ENCODE measurements around the gene DHRS13.
"Not testable (repeated sequence)": the region's sequence is repeated elsewhere in the genome, so short reads cannot be mapped to it uniquely, and the experiment has no call there.

Gene DHRS13

DNA sequence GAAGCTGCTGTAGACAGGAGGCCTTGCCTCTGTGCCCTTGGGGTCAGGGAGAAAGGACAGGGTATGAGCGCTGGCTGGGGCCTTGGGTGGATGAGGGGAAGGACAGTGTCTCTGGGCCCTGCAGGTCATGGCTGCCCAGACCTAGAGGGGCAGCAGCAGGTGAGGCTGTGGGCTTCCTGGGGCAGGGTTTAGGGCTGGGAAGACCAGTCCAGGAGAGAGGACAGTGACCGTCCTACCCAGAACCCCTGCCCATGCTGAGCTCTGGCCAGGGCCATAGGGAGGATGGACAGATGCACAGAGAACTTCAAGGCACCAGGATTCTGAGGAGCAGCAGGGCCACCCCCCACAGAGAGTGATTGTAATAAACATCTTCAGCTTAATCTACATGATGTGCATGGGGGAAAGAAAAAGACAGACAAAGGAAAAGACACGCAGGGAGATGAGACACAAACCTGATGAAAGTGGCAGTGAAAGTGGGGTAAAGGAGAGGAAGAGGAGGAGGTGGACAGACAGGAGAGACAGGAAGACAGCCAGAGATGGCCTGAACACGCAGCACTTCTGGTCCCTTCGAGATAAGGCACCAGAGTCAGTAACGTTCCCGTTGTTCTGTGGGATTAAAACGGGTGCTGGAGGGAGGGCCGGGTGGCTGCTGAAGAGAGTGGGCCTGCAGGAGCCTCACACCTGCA is 22.9 kb downstream of the DHRS13 start:
- DNase-seq (ENCODE audit: low read depth), result no peak
- TF ChIP-seq CTCF (IDR thresholded peaks at IDR 0.05; ENCODE audit: low read depth, low read length) (no peak), POLR2A (IDR thresholded peaks at IDR 0.05; ENCODE audit: extremely low read depth, insufficient read length) (no peak), MYC (IDR thresholded peaks at IDR 0.05; ENCODE audit: low read depth, low read length) (no peak), MAX (IDR thresholded peaks at IDR 0.05; ENCODE audit: low read depth, low read length) (no peak)
- H3K4me3 ChIP-seq (ENCODE audit: low read depth, low read length), result no peak overlapping the region

- TF ChIP-seq CTCF (IDR thresholded peaks at IDR 0.05; ENCODE audit: low read depth, low read length) (no peak), MAX (IDR thresholded peaks at IDR 0.05; ENCODE audit: low read depth, low read length) (no peak), POLR2A (IDR thresholded peaks at IDR 0.05; ENCODE audit: extremely low read depth, insufficient read length) (no peak), MYC (IDR thresholded peaks at IDR 0.05; ENCODE audit: low read depth, low read length) (no peak)
- no peak overlapping the region for H3K4me3 ChIP-seq (ENCODE audit: low read depth, low read length)
- peak; percentile 31 for DNase-seq (ENCODE audit: low read depth)
Observed at GRCh38 chr17:28878981-28879380, 23.9 kb downstream of the DHRS13 start.

GRCh38 chr17:28878158-28878910 is 24.5 kb downstream of the DHRS13 start:
- no peak for TF ChIP-seq POLR2A (IDR thresholded peaks at IDR 0.05; ENCODE audit: extremely low read depth, insufficient read length)
- TF ChIP-seq CTCF (IDR thresholded peaks at IDR 0.05; ENCODE audit: low read depth, low read length), result no peak
- no peak for TF ChIP-seq MYC (IDR thresholded peaks at IDR 0.05; ENCODE audit: low read depth, low read length)
- TF ChIP-seq MAX (IDR thresholded peaks at IDR 0.05; ENCODE audit: low read depth, low read length), result no peak
- H3K4me3 ChIP-seq (ENCODE audit: low read depth, low read length), result no peak overlapping the region
- DNase-seq (ENCODE audit: low read depth), result no peak

DNA sequence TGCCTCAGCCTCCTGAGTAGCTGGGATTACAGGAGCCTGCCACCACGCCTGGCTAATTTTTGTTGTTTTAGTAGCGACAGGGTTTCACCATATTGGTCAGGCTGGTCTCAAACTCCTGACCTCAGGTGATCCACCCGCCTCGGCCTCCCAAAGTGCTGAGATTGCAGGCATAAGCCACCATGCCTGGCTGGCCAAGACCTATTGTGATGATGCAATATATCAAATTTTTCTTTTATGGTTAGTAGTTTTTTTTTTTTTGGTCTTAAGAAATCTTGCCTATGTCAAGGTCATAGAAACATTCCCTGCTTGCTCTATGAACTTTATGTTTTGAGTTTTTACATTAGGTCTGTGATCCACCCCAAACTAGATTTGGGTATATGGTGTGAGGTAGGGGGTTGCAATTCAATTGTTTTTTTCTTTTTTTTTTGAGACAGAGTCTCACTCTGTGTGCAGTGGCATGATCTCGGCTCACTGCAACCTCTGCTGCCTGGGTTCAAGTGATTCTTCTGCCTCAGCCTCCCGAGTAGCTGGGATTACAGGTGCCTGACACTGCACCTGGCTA is 25.6 kb downstream of the DHRS13 start:
- not testable (repeated sequence) for H3K4me3 ChIP-seq (ENCODE audit: low read depth, low read length); DNase-seq (ENCODE audit: low read depth)

- no peak overlapping the region for H3K4me3 ChIP-seq (ENCODE audit: low read depth, low read length)
- DNase-seq (ENCODE audit: low read depth), result no peak
- TF ChIP-seq CTCF (IDR thresholded peaks at IDR 0.05; ENCODE audit: low read depth, low read length) (no peak), MAX (IDR thresholded peaks at IDR 0.05; ENCODE audit: low read depth, low read length) (no peak), POLR2A (IDR thresholded peaks at IDR 0.05; ENCODE audit: extremely low read depth, insufficient read length) (no peak), MYC (IDR thresholded peaks at IDR 0.05; ENCODE audit: low read depth, low read length) (no peak)
Observed at GRCh38 chr17:28875848-28876550, 26.9 kb downstream of the DHRS13 start.

- TF ChIP-seq CTCF (IDR thresholded peaks at IDR 0.05; ENCODE audit: low read depth, low read length) (no peak), MAX (IDR thresholded peaks at IDR 0.05; ENCODE audit: low read depth, low read length) (no peak), MYC (IDR thresholded peaks at IDR 0.05; ENCODE audit: low read depth, low read length) (no peak), POLR2A (IDR thresholded peaks at IDR 0.05; ENCODE audit: extremely low read depth, insufficient read length) (no peak)
- no peak overlapping the region for H3K4me3 ChIP-seq (ENCODE audit: low read depth, low read length)
- no peak for DNase-seq (ENCODE audit: low read depth)
Observed at GRCh38 chr17:28874750-28875149, 28.1 kb downstream of the DHRS13 start.
